Esophagus muscularis mucosa (tissue), 4 donors: Measurements from ENCODE around the gene ZNF480. TPM values are rescaled to one million over a fixed set of nuclear protein-coding genes. Genes with fewer than 3 reads are reported as not detected.
A peak's percentile ranks its signal among the peaks of the same experiment; 100 is the strongest.

Experiments used
- DNase-seq: peaks from one replicate; pipeline ENCODE4 v3.0.0-alpha.2; 2017; ENCODE audit errors: extremely low spot score
- H3K27ac ChIP-seq, 4 donors: fragments of 200-600 bp; sonication (generic); replicated peaks in 1 of 4; 1 replicate in 3 of 4; 2 replicates in 1 of 4; pipeline ENCODE4 v1.5.1; 2016 to 2019; ENCODE audit warnings: mild to moderate bottlenecking in 1 of 4
- H3K27me3 ChIP-seq, 4 donors: fragments of 200-600 bp; sonication (generic); one replicate each; pipeline versions ENCODE4 v1.5.1 to v1.6.0; 2016 to 2019
- H3K36me3 ChIP-seq, 4 donors: fragments of 200-600 bp; sonication (generic); one replicate each; pipeline ENCODE4 v1.5.1; 2016 to 2019
- H3K4me1 ChIP-seq, 4 donors: fragments of 200-600 bp; sonication (generic); one replicate each; pipeline ENCODE4 v1.5.1; 2016 to 2019
- H3K4me3 ChIP-seq, 4 donors: fragments of 200-600 bp; sonication (generic); 1 replicate in 2 of 4; 2 replicates in 2 of 4; pipeline ENCODE4 v1.5.1; 2016 to 2019; ENCODE audit warnings: mild to moderate bottlenecking in 4 of 4, moderate library complexity in 1 of 4
- H3K9me3 ChIP-seq, 4 donors: fragments of 200-600 bp; sonication (generic); 1 replicate in 3 of 4; 2 replicates in 1 of 4; pipeline ENCODE4 v1.5.1; 2016 to 2019
- CTCF ChIP-seq, 3 experiments: fragments of 200-600 bp in 2 of 3; fragments of 450-650 bp in 1 of 3; sonication (generic) in 2 of 3; IDR thresholded peaks; one replicate each; pipeline ENCODE4 v1.5.1; 2017 to 2019; ENCODE audit warnings: antibody characterized with exemption in 3 of 3, mild to moderate bottlenecking in 2 of 3, moderate library complexity in 1 of 3
- EP300 ChIP-seq: sonication (generic); formaldehyde crosslinking; IDR thresholded peaks from one replicate; pipeline ENCODE4 v1.6.1; 2017; ENCODE audit warnings: antibody characterized with exemption
- POLR2A ChIP-seq: fragments of 450-650 bp; IDR thresholded peaks from one replicate; pipeline ENCODE4 v1.6.1; 2017; ENCODE audit warnings: antibody characterized with exemption, moderate library complexity, mild to moderate bottlenecking, low read depth
- POLR2AphosphoS5 ChIP-seq, 2 donors: sonication (generic); formaldehyde crosslinking; IDR thresholded peaks; one replicate each; pipeline ENCODE4 v1.6.1; 2017; ENCODE audit warnings: antibody characterized with exemption in 2 of 2
- WGBS: methylation state at CpG from one replicate; pipeline ENCODE4 v1.1.5; 2018; 5-methylcytosine and 5-hydroxymethylcytosine counted together
- intact Hi-C: fragments of 100-400 bp; cut with DNase I; formaldehyde crosslinking; loops from one replicate; pipeline ENCODE4 v1.15.1; 2023
- small RNA-seq, 3 donors: library from RNA; depleted of rRNA; stranded (forward); fragments of <200 nt; gene quantifications; one replicate each; pipeline ENCODE3, GENCODE V24; 2016
- total RNA-seq, 4 donors: library from RNA; depleted of rRNA; stranded (reverse); fragments of >200 nt; gene quantifications; one replicate each; pipeline versions ENCODE4 v1.1.0 to v1.2.1, GENCODE V29; 2016

The ZNF480 gene
- total RNA-seq, 4 donors from 2014 or later = 6.0 to 10.0 (median 7.2) TPM

GRCh38 chr19:52351512-52351911 is 54.5 kb downstream of the ZNF480 start:
- TF ChIP-seq EP300 (no peak), POLR2AphosphoS5 (IDR thresholded peaks at IDR 0.05) (no peak), POLR2A (no peak), CTCF (IDR thresholded peaks at IDR 0.05) (no peak)
- Histone ChIP-seq H3K9me3 (no peaks in the 10 kb centered on the region), H3K36me3 (peaks cover 52 to 89% (median 68%) of the 10 kb centered on the region in 4 donors), H3K27me3 (no peaks in the 10 kb centered on the region), H3K4me1 (no peaks in the 10 kb centered on the region), H3K27ac (no peak overlapping the region), H3K4me3 (no peak overlapping the region)
- DNase-seq = no peak
- intact Hi-C loops = no loop called here
- WGBS = 81% methylated on average over 9 of the region's 9 CpGs

- no peak overlapping the region for H3K4me3 ChIP-seq
- peaks cover 0 to 63% (median 49%) of the 10 kb centered on the region in 4 donors for H3K9me3 ChIP-seq
- intact Hi-C loops = no loop called here
- DNase-seq = no peak
- H3K27me3 ChIP-seq = no peaks in the 10 kb centered on the region
- WGBS = 98% methylated on average over 8 of the region's 8 CpGs
- TF ChIP-seq POLR2A = no peak
- no peak for TF ChIP-seq POLR2AphosphoS5 (IDR thresholded peaks at IDR 0.05)
- no peak for TF ChIP-seq EP300
- TF ChIP-seq CTCF (IDR thresholded peaks at IDR 0.05) = no peak
- peaks cover 5 to 12% (median 11%) of the 10 kb centered on the region in 4 donors for H3K4me1 ChIP-seq
- no peak overlapping the region for H3K27ac ChIP-seq
- peaks cover 11 to 51% (median 40%) of the 10 kb centered on the region in 4 donors for H3K36me3 ChIP-seq
Observed at GRCh38 chr19:52366414-52366824, 69.5 kb downstream of the ZNF480 start.

DNA sequence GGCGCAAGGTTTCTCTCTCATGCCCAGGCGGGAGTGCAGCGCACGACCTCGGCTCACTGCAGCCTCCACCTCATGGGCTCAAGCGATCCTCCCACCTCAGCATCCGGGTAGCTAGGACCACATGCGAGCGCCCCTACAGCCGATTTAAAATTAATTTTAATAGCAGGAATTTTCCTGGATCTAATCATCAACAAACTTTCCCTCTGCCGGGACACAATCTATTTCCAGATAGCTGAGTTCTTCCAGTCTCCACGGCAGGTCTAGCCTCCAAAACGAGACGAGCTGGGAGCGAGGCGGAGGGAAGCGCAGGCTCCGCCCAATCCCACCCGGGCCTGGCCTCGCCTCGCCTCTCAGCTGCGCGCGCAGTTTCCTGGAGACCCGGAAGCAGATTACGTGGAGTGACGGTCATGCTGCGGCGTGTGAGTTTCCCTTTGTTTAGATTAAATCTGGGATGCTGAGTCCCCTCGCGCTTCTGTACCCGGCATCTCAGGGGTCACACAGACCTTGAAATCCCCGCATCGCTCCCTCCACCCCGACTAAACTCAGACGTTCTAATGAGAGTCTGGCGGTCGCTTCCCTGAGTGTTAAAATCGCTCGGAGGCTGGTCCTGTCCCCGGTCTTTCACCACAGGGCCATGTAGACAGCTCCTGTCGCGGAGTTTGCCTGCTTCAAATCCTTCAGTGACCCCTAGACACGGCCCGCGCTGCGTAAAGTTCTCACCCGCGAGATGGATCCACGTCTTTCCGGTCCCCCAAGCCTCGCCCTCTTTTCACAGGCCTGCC is 72.8 kb downstream of the ZNF480 start, which contains the start of gene ZNF880:
ZNF880 (plus strand) TSS at position 365 of the 782 bp plus-strand sequence; CDS start at position 408, 43 bp downstream.
- Histone ChIP-seq H3K4me3 (peak within 1 kb of the TSS; percentile 70 to 78 (median 71)), H3K9me3 (peaks cover 0 to 34% (median 27%) of the 10 kb centered on the region in 4 donors), H3K36me3 (peaks cover 28 to 51% (median 39%) of the 10 kb centered on the region in 4 donors), H3K4me1 (peaks cover 5 to 13% (median 11%) of the 10 kb centered on the region in 4 donors), H3K27me3 (no peaks in the 10 kb centered on the region), H3K27ac (peak within 1 kb of the TSS; percentile 88 to 96 (median 94))
- DNase-seq = peak; percentile 97
- WGBS = 2% methylated on average over 31 of the region's 52 CpGs
- intact Hi-C loops = no loop called here
- TF ChIP-seq CTCF (IDR thresholded peaks at IDR 0.05) (peak in 1 of 3 experiments; percentile 5), POLR2AphosphoS5 (IDR thresholded peaks at IDR 0.05) (peak; percentile 83 to 91), EP300 (no peak)

DNA sequence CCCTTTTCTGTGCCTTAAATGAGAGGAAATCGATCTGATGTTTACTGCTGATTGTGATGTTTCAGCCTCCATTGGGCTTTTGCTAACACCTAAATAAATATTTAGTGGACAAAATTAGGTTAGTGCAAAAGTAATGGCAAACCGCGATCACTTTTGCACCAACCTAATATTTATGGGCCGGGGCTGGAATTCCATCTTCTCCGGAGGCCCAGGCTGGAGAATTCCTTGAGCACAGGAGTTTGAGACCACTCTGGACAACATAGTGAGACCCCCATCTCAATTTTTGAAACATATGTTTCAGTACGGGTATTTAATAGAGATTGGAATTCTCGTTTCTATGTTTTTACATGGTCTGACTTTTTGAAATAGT is 73.4 kb downstream of the ZNF480 start:
- WGBS = 40% methylated on average over 7 of the region's 7 CpGs
- intact Hi-C loops = no loop called here
- H3K27me3 ChIP-seq = no peaks in the 10 kb centered on the region

More for the DNA sequence above, 73.4 kb downstream of the ZNF480 start:
- Histone ChIP-seq H3K4me1 (peaks cover 5 to 13% (median 11%) of the 10 kb centered on the region in 4 donors), H3K9me3 (peaks cover 0 to 30% (median 21%) of the 10 kb centered on the region in 4 donors), H3K27ac (peak overlapping the region; percentile 88 to 96 (median 94)), H3K36me3 (peaks cover 34 to 51% (median 41%) of the 10 kb centered on the region in 4 donors), H3K4me3 (peak overlapping the region; percentile 70 to 78 (median 71))
- TF ChIP-seq EP300 (no peak), POLR2A (no peak), POLR2AphosphoS5 (IDR thresholded peaks at IDR 0.05) (no peak), CTCF (IDR thresholded peaks at IDR 0.05) (no peak)
- DNase-seq = no peak

Small RNA genes within 50 kb of the gene (small RNA-seq; reads per million reads assigned to genes)
- 0 reads per million in 3 donors for gene MIR643
- 0 reads per million in 3 donors for gene RF00019

Other genes starting within 250 kb of the ZNF480 start
- 10 to 100 TPM in 1 of 4 donors, 1 to 10 TPM in 3; 8.6 to 10.1 (median 9.2) TPM for gene ZNF432, start 248.3 kb upstream of the ZNF480 start, total RNA-seq
- gene ZNF841, start 201.4 kb upstream of the ZNF480 start, total RNA-seq = 10 to 100 TPM; 11.3 to 13.7 (median 12.5) TPM
- 1 to 10 TPM; 3.0 to 6.6 (median 4.3) TPM for gene ZNF616, start 157.2 kb upstream of the ZNF480 start, total RNA-seq
- 10 to 100 TPM in 2 of 4 donors, 1 to 10 TPM in 2; 5.8 to 13.1 (median 9.1) TPM for gene ZNF836, start 125.5 kb upstream of the ZNF480 start, total RNA-seq
- gene PPP2R1A, start 107.1 kb upstream of the ZNF480 start, total RNA-seq = 100 to 1,000 TPM; 192 to 304 (median 221) TPM
- 10 to 100 TPM in 2 of 4 donors, 1 to 10 TPM in 2; 8.3 to 13.9 (median 10.8) TPM for gene ZNF766, start 27.6 kb upstream of the ZNF480 start, total RNA-seq
- gene ZNF610, start 39.1 kb downstream of the ZNF480 start, total RNA-seq = 1 to 10 TPM; 1.3 to 3.2 (median 2.2) TPM
- gene ZNF880, start 72.8 kb downstream of the ZNF480 start, total RNA-seq = 10 to 100 TPM; 16.8 to 30.3 (median 28.1) TPM
- 10 to 100 TPM; 12.2 to 17.4 (median 13.2) TPM for gene ZNF528, start 100.7 kb downstream of the ZNF480 start, total RNA-seq
- under 1 TPM; 0.17 to 0.63 (median 0.43) TPM for gene ZNF534, start 132.0 kb downstream of the ZNF480 start, total RNA-seq
- gene ZNF578, start 156.4 kb downstream of the ZNF480 start, total RNA-seq = 1 to 10 TPM; 1.4 to 4.2 (median 3.2) TPM
- 10 to 100 TPM; 11.3 to 18.7 (median 14.2) TPM for gene ZNF808, start 230.5 kb downstream of the ZNF480 start, total RNA-seq